Measurements from ENCODE around the gene C6orf163. TPM values are rescaled to one million over a fixed set of nuclear protein-coding genes. Genes with fewer than 3 reads are reported as not detected.
"Not testable (repeated sequence)": the region's sequence is repeated elsewhere in the genome, so short reads cannot be mapped to it uniquely, and the experiment has no call there.

C6orf163 gene
- total RNA-seq, 2 donors from 2014 or later: 1.1 to 1.7 TPM

DNA sequence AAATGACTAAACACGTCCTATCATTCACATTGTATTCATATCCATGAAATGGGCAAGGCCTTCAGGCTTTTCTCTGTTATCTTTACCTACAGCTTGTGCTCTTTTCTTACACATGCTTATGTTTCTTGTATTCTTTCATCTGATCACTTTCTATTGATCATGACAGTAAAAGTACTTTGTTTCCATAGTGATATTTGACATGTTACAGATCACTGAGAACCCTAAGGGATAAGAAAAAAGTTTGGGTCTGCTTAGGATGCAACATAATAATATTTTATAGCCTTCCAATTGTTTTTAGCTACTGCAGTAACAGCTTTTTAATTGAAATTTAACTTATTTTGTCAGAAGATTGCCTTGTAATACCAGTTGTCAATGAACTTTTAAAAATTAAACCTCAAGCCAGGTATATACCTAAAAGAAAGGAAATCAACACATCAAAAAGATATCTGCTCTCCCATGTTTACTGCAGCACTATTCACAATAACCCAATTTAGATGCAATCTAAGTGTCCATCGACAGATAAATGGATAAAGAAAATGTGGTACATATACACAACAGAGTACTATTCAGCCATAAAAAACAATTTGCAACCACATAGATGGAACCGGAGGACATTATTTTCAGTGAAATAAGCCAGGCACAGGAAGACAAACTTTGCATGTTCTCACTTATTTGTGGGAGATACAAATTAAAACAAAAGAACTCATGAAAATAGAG lies 25.2 kb upstream of the C6orf163 start:
- H3K9me3 ChIP-seq: no peaks in the 10 kb centered on the region
- intact Hi-C loops (cut with DNase I): no loop called here

GRCh38 chr6:87322304-87323212 lies 22.1 kb upstream of the C6orf163 start, which contains the start of gene SMIM8:
SMIM8 (plus strand) TSS chr6:87322588; CDS start chr6:87337032, 14,444 bp downstream.
- no peaks in the 10 kb centered on the region for H3K27me3 ChIP-seq
- peak within 1 kb of the TSS; percentile 93 to 94 for H3K9ac ChIP-seq (ENCODE audit: low read depth in 2 of 2, low read length in 2 of 2)
- TF ChIP-seq CTCF (IDR thresholded peaks at IDR 0.05): peak; percentile 98
- no peaks in the 10 kb centered on the region for H3K36me3 ChIP-seq
- DNase-seq: peak; percentile 87
- H3K4me1 ChIP-seq: no peaks in the 10 kb centered on the region
- peak within 1 kb of the TSS; percentile 83 for H3K4me3 ChIP-seq
- intact Hi-C loops (cut with DNase I): no loop called here
- H3K27ac ChIP-seq: peak within 1 kb of the TSS; percentile 36
- no peaks in the 10 kb centered on the region for H3K9me3 ChIP-seq

More for the DNA sequence above, 25.2 kb upstream of the C6orf163 start:
- no peak for TF ChIP-seq CTCF (IDR thresholded peaks at IDR 0.05)
- Histone ChIP-seq H3K36me3 (no peaks in the 10 kb centered on the region), H3K9ac (ENCODE audit: low read depth in 2 of 2, low read length in 2 of 2) (no peak overlapping the region), H3K27ac (no peak overlapping the region), H3K4me3 (no peak overlapping the region), H3K27me3 (no peaks in the 10 kb centered on the region), H3K4me1 (no peaks in the 10 kb centered on the region)
- DNase-seq: no peak

GRCh38 chr6:87323880-87324279 lies 20.7 kb upstream of the C6orf163 start:
- H3K27me3 ChIP-seq; H3K4me3 ChIP-seq; H3K4me1 ChIP-seq; H3K9me3 ChIP-seq; intact Hi-C loops (cut with DNase I); DNase-seq; H3K27ac ChIP-seq; H3K36me3 ChIP-seq; H3K9ac ChIP-seq (ENCODE audit: low read depth in 2 of 2, low read length in 2 of 2): not testable (repeated sequence)

GRCh38 chr6:87330961-87331360 lies 13.7 kb upstream of the C6orf163 start:
- H3K27ac ChIP-seq: no peak overlapping the region
- no peaks in the 10 kb centered on the region for H3K9me3 ChIP-seq
- no peak overlapping the region for H3K9ac ChIP-seq (ENCODE audit: low read depth in 2 of 2, low read length in 2 of 2)
- H3K4me1 ChIP-seq: no peaks in the 10 kb centered on the region
- H3K36me3 ChIP-seq: no peaks in the 10 kb centered on the region
- TF ChIP-seq CTCF (IDR thresholded peaks at IDR 0.05): no peak
- H3K4me3 ChIP-seq: no peak overlapping the region
- H3K27me3 ChIP-seq: no peaks in the 10 kb centered on the region
- no peak for DNase-seq
- intact Hi-C loops (cut with DNase I): no loop called here

- no peak for TF ChIP-seq CTCF (IDR thresholded peaks at IDR 0.05)
Observed at GRCh38 chr6:87333033-87333432, 11.6 kb upstream of the C6orf163 start.

More at GRCh38 chr6:87333033-87333432, 11.6 kb upstream of the C6orf163 start:
- H3K9me3 ChIP-seq: no peaks in the 10 kb centered on the region
- intact Hi-C loops (cut with DNase I): no loop called here
- H3K4me3 ChIP-seq: no peak overlapping the region
- H3K27ac ChIP-seq: no peak overlapping the region
- DNase-seq: no peak
- H3K36me3 ChIP-seq: no peaks in the 10 kb centered on the region
- no peak overlapping the region for H3K9ac ChIP-seq (ENCODE audit: low read depth in 2 of 2, low read length in 2 of 2)
- no peaks in the 10 kb centered on the region for H3K27me3 ChIP-seq
- H3K4me1 ChIP-seq: no peaks in the 10 kb centered on the region

All from colonic mucosa (tissue), 4 donors.